Daoy (cell line): ENCODE results near the gene DNAH11. TPM values are rescaled to one million over a fixed set of nuclear protein-coding genes. Genes with fewer than 3 reads are reported as not detected.
A peak's percentile ranks its signal among the peaks of the same experiment; 100 is the strongest.
"Not testable (repeated sequence)": the region's sequence is repeated elsewhere in the genome, so short reads cannot be mapped to it uniquely, and the experiment has no call there.

Experiments used
- DNase-seq: peaks from one replicate; pipeline ENCODE4 v3.0.0-alpha.2; 2015; ENCODE audit warnings: low read depth
- total RNA-seq: library from RNA; depleted of rRNA; stranded (reverse); fragments of >200 nt; shearing (Covaris generic); gene quantifications from 2 replicates; pipeline ENCODE4 v1.2.3, GENCODE V29; 2014

Gene DNAH11
- total RNA-seq, 1 experiment from 2014 or later = 24.4 TPM

GRCh38 chr7:21617916-21618390, 75.1 kb downstream of the DNAH11 start:
- peak; percentile 90 for DNase-seq

- peak; percentile 41 for DNase-seq
Measured at GRCh38 chr7:21618706-21619105, 75.9 kb downstream of the DNAH11 start.

GRCh38 chr7:21620054-21620453, 77.2 kb downstream of the DNAH11 start:
- no peak for DNase-seq

- no peak for DNase-seq
Measured at GRCh38 chr7:21624320-21624719, 81.5 kb downstream of the DNAH11 start.

GRCh38 chr7:21636694-21637093, 93.9 kb downstream of the DNAH11 start:
- no peak for DNase-seq

GRCh38 chr7:21639206-21639868, 96.5 kb downstream of the DNAH11 start:
- no peak for DNase-seq

- DNase-seq = no peak
Measured at GRCh38 chr7:21640105-21640504, 97.3 kb downstream of the DNAH11 start.

- DNase-seq = no peak
Measured at GRCh38 chr7:21641546-21641945, 98.7 kb downstream of the DNAH11 start.

GRCh38 chr7:21642422-21642821, 99.6 kb downstream of the DNAH11 start:
- peak; percentile 76 for DNase-seq

- DNase-seq = no peak
Measured at GRCh38 chr7:21651697-21652096, 108.9 kb downstream of the DNAH11 start.

GRCh38 chr7:21653623-21654022, 110.8 kb downstream of the DNAH11 start:
- DNase-seq = no peak

GRCh38 chr7:21656081-21656480, 113.2 kb downstream of the DNAH11 start:
- DNase-seq = no peak

GRCh38 chr7:21656796-21657195, 114.0 kb downstream of the DNAH11 start:
- peak; percentile 23 for DNase-seq

- no peak for DNase-seq
Measured at GRCh38 chr7:21670496-21670895, 127.7 kb downstream of the DNAH11 start.

- DNase-seq = no peak
Measured at GRCh38 chr7:21671859-21672258, 129.0 kb downstream of the DNAH11 start.

- DNase-seq = peak; percentile 16
Measured at GRCh38 chr7:21675255-21675654, 132.4 kb downstream of the DNAH11 start.

GRCh38 chr7:21690705-21691104, 147.9 kb downstream of the DNAH11 start:
- DNase-seq = peak; percentile 17

- not testable (repeated sequence) for DNase-seq
Measured at GRCh38 chr7:21691146-21691545, 148.3 kb downstream of the DNAH11 start.

GRCh38 chr7:21700587-21700986, 157.7 kb downstream of the DNAH11 start:
- DNase-seq = not testable (repeated sequence)

GRCh38 chr7:21702303-21702702, 159.5 kb downstream of the DNAH11 start:
- DNase-seq = no peak

GRCh38 chr7:21704359-21704758, 161.5 kb downstream of the DNAH11 start:
- DNase-seq = no peak

- no peak for DNase-seq
Measured at GRCh38 chr7:21706131-21706530, 163.3 kb downstream of the DNAH11 start.

GRCh38 chr7:21707566-21707965, 164.7 kb downstream of the DNAH11 start:
- DNase-seq = no peak

- no peak for DNase-seq
Measured at GRCh38 chr7:21708096-21708495, 165.3 kb downstream of the DNAH11 start.
